HG03571 (cell line): Measurements from ENCODE around the gene VN1R4.
"Not testable (repeated sequence)": the region's sequence is repeated elsewhere in the genome, so short reads cannot be mapped to it uniquely, and the experiment has no call there.

ENCODE experiments used
- ATAC-seq: cut with Tn5 transposase; IDR thresholded peaks from one replicate; pipeline ENCODE4 v1.9.1; 2021; ENCODE audit not compliant: unreplicated experiment

The VN1R4 gene, protein sequence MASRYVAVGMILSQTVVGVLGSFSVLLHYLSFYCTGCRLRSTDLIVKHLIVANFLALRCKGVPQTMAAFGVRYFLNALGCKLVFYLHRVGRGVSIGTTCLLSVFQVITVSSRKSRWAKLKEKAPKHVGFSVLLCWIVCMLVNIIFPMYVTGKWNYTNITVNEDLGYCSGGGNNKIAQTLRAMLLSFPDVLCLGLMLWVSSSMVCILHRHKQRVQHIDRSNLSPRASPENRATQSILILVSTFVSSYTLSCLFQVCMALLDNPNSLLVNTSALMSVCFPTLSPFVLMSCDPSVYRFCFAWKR

DNA sequence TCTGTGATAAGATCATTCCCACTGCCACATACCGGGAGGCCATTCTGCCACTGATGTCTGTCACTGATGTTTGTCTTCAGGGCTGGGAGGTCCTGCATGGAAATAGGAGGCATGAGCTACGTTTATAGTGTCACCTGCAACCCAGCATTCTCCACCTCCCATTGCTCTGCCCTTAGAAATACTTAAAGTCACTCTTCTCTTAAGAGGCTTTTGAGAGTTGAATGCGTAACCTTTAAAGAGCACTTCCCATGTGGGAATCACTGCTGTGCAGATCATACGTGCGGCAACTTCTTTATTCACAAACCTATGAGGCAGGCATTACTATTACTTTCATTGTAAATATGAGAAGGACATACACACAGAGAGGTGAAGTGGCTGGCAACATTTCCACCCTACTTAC lies at the start of gene VN1R4:
Gene VN1R4, minus strand, starts transcription at position 101 of the 400 bp plus-strand sequence. Its CDS starts 58 bp downstream, at position 43.
- not testable (repeated sequence) for ATAC-seq

DNA sequence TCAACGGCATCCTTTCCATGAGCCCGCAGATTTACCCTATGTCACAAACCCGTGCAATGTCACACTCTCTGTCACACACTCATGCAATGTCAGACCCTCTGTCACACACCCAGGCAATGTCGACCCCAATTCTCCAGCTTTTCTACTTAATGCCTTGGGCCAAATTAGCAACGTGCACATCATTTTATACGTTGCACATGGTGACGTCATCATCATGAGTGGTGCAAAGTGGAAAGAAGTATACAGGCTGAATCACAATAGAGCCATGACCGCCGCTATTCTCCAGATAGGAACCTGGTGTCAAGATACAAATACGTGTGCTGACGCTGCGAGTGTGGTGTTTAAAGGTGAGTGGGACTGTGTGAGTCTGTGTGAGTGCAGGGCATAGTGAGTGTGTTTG lies 44.4 kb upstream of the VN1R4 start:
- ATAC-seq: no peak

DNA sequence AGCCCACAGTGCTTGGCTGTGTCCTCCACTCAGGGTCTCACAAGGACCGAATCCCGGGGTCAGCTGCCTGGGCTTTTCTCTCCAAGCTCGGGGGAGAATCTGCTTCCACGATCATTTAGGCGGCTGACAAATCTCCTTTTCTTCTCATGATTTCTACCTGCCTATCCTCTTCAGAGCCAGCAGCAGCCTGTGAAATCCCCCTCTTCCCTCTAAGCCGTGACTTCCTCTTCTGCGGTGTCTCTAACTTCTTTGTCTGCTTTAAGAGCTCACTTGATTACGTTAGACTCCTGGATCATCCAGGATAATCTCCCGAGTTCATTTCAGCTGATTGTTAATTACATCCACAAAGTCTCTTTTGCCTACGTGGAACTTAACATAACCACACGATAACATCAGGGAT lies 43.5 kb upstream of the VN1R4 start:
- no peak for ATAC-seq

DNA sequence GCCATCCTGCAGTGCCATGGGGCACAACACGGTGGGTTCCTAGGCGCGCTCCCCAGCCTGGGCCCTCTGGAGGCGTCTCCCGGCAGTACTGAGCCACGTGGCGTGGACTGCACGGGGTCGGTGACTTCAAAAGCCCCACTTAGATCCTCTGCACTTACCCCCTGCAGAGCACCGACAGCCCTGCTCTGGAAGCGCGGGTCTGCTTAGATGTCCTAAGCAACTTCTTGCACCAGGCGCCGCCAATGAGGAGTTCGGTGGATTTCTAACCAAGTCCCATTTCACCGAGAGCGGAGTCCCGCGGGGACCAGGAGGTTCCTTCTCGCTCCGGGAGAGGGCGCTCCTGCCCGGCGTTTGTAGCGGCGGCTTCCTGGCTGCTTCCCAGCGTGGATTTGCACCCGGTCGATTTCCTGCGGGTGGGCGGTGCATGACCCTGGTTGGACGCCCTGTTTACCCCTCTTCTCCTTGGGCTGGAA lies 40.9 kb upstream of the VN1R4 start:
- ATAC-seq: no peak

DNA sequence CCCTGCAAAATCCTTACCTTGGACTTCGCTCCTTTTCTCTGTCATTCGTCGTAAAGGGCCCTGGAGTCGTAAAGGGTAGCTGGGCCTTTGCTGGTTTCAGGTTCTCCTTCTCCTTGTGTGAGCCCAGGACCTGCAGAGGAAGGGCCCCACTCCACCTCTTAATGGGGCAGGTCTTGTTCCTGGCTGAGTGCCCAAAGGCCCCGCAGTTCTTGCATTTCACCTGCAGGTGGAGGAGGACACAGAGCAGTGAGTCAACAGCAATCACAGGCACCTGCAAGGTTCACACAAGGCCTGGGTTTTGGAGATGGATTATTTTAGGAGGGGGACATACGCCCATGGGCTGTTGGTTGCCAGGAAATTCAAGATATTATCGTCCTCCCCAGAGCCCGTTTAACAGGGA lies 33.8 kb upstream of the VN1R4 start:
- not testable (repeated sequence) for ATAC-seq

DNA sequence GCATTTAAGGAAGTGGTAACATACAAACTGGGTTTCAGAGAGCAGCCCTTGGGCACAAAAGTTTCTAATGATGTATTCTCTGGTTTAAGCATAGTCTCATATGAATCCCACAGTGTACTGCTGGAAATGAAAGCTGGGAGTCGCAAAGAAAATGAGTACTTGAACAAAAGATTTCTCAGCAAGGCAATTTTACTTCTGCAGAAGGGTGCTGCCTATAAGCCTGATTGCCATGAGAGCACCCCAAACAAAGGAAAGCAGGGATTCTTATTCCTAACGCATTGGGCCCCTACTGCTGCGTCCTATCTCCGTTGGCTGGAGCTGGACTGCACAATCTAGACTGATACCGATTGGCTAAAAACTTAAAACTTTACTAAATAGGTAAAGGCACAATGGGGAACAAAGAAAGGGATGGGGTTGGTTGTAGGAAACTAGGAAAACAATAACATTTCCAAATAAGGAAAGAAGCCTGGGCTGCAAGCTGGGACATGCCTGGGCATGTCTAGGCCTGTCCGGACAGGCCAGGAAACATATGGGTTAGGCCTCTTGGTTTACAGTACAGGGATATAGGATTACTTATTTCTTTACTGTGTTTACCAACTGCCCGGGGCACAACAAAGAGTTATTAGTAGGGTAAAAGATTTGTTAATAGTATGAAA lies 27.4 kb upstream of the VN1R4 start:
- ATAC-seq: no peak

DNA sequence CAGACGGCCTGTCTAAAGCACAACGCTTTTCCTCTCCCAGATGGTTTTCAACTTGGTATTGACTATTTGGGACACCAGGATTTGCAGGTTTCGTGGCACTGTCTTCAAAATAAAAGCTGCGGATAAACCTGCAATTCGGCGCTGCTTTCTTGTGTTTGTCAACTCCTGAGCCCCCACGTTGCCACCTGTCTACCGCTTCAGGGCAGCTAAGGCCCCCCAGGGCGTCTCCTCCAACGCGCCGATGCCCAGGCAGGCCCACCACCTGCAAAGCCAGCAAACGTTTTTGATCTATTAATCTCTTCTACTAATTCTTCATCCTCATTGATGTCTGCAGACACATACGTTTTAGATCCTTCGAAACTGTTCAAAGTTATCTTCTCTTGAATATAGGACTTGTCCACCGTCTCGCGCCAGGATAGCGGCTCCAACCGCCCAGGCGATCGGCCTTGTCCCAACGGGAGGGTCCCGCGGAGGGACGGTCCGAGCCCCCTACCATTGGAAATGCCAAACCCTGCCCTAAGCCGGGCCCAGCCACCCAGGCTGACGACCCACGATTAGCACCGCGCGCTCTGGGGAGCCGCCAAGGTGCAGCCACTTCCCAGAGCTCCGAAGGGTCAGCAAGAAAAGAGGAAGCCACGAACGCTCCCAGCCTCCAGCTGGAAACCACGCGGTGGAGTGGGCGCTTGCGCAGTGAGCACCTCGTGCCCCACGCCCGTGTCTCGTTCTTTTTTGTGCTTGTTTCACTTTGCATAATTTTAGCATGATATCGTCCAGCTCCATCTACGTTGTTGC lies 23.4 kb upstream of the VN1R4 start:
- no peak for ATAC-seq

DNA sequence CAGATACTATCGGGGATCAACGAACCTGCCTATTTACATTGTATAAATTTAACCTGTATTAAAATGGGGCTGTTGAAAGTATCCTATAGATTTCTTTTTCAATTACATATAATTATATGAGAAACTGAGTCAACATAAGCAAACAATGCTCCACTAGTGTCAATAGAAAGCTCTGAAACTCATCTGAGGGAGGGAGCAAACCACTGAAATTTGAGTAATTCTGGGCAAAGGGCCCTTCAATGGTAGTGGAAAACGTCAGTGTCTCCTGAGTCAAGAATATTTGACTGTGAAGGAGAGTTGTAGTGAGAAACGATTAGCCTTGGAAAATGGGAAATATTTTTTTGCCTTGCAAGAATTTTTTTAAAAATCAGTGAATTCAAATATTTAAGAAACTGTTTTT lies 17.6 kb upstream of the VN1R4 start:
- no peak for ATAC-seq

DNA sequence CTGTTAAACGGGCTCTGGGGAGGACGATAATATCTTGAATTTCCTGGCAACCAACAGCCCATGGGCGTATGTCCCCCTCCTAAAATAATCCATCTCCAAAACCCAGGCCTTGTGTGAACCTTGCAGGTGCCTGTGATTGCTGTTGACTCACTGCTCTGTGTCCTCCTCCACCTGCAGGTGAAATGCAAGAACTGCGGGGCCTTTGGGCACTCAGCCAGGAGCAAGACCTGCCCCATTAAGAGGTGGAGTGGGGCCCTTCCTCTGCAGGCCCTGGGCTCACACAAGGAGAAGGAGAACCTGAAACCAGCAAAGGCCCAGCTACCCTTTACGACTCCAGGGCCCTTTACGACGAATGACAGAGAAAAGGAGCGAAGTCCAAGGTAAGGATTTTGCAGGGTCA lies 14.4 kb upstream of the VN1R4 start:
- ATAC-seq: not testable (repeated sequence)

DNA sequence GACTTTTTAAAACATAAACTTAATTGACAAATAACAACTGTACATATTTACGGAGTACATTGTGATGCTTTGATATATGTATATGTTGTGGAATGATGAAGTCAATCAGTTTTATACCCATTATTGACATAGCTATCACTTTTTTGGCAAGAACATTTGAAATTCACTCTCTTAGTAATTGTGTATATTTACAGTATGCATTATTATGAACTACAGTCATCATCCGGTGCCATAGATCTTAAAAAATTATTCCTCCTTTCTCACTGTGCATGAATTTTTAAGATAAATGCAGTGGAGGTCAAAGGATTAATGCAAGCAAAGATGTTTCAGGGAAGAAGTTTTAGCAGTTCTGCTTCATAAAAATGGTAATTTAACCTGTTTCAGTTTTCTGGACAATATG lies 8.0 kb upstream of the VN1R4 start:
- no peak for ATAC-seq

DNA sequence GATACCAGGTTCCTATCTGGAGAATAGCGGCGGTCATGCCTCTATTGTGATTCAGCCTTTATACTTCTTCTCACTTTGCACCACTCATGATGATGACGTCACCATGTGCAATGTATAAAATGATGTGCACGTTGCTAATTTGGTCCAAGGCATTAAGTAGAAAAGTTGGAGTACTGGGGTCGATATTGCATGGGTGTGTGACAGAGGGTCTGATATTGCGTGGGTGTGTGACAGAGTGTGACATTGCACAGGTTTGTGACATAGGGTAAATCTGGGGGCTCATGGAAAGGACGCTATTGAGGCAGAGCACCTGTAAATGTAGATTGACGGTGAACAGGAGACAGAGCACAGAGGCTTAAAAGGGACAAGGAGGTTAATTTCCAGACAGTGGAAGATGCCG lies 4.5 kb upstream of the VN1R4 start:
- no peak for ATAC-seq

DNA sequence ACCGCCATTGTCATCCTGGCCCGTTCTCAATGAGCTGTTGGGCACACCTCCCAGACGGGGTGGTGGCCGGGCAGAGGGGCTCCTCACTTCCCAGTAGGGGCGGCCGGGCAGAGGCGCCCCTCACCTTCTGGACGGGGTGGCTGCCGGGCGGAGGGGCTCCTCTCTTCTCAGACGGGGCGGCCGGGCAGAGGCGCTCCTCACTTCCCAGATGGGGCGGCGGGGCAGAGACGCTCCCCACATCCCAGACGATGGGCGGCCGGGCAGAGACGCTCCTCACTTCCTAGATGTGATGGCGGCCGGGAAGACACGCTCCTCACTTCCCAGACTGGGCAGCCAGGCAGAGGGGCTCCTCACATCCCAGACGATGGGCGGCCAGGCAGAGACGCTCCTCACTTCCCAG lies 2.3 kb upstream of the VN1R4 start:
- not testable (repeated sequence) for ATAC-seq

DNA sequence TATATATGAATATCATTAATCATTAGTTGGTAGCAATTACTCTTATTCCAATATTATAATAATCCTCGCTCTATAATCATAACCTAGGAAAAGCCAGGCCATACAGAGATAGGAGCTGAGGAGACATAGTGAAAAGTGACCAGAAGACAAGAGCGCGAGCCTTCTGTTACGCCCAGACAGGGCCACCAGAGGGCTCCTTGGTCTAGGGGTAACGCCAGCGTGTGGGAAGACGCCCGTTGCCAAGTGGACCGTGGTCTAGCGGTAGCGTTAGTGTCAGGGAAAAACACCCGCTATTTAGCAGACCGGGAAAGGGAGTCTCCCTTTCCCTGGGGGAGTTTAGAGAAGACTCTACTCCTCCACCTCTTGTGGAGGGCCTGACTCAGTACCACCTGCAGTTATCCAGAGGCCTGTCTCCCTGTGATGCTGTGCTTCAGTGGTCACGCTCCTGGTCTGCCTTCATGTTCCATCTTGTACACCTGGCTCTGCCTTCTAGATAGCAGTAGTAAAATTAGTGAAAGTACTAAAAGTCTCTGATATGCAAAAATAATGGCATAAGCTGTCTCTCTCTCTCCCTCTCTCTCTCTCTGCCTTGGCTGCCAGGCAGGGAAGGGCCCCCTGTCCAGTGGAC lies 9.7 kb downstream of the VN1R4 start, which contains the start of gene VN1R2:
Gene VN1R2, plus strand, starts transcription at position 578 of the 628 bp plus-strand sequence. CDS start 84 bp downstream, outside the sequence.
- ATAC-seq: not testable (repeated sequence)

DNA sequence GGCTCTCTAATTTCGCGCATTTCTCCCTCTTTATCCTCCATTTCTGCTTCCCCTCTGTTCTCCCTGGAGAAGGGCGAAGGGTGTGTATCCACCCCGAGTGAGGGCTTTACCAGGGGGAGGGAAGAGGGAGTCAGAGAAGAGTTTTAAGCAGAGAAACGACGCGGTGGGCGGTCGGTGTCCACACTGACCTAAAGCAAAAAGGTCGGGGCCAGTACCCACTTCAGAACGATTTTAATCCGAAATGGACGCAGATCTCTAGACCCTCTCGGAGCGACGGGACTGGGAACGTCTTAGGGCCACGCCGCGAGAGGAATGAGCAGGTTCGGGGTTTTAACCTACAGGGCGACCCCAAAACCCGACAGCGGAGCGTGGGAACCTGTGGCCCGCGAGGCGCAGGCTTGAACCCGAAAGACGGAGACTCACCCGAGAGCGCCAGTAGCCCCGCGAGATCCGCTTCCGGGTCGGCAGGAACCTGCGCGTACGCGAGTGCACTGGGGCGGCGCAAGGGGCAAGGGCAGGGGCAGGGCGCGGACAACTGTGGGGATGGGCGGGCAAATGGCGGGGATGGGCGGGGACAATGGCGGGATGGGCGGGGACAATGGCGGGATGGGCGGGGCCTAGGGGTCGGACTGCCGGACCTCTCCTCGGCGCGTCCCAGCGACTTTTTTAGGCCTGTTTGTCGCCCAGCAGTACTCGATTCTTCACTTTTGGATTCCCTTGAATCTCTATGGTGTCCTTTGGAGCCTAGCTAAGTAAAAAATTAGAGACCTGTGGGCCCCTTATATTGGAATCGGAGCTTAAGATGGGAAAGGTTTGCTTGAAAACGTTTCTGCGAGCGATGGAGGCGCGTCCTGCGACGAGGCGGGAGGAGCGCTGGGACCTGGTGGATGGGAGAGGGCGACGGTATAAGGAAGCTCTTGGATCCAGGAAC lies 12.8 kb downstream of the VN1R4 start, which contains the start of gene ZNF677:
Gene ZNF677, minus strand, starts transcription at position 463 of the 931 bp plus-strand sequence. CDS start 3,323 bp downstream, outside the sequence.
- no peak for ATAC-seq

DNA sequence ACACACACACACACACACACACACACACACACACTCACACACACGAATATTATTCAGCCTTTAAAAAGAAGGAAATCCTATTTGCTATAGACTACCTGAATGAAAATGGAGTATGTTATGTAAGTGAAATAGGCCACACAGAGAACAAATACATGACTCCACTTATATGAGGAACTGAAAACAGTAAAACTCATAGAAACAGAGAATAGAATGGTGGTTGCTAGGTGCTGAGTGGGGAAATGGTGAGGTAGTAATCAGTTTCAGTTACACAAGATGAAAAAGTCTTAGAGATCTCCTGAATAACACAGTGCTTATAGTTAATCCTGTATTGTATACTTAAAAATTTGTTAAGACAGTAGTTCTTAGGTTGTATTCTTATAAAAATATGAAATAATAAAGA lies 21.0 kb downstream of the VN1R4 start:
- ATAC-seq: no peak

DNA sequence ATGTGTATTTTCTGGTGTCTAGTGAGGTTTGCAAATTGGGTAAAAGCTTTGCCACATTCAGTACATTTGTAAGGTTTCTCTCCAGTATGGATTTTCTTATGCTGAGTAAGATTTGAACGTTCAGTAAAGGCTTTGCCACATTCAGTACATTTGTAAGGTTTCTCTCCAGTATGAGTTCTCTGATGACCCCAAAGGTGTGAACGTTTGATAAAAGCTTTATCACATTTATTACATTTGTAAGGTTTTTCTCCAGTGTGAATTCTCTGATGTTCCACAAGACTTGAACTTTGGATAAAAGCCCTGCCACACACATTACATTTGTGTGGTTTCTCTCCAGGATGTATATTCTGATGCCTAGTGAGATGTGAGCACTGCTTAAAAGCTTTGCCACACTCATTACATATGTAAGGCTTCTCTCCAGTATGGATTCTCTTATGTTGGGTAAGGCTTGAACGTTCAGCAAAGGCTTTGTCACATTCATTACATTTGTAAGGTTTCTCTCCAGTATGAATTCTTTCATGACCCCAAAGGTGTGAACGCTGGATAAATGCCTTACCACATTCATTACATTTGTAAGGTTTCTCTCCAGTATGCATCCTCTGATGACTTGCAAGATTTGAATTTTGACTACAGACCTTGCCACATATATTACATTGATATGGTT lies 30.3 kb downstream of the VN1R4 start:
- no peak for ATAC-seq

DNA sequence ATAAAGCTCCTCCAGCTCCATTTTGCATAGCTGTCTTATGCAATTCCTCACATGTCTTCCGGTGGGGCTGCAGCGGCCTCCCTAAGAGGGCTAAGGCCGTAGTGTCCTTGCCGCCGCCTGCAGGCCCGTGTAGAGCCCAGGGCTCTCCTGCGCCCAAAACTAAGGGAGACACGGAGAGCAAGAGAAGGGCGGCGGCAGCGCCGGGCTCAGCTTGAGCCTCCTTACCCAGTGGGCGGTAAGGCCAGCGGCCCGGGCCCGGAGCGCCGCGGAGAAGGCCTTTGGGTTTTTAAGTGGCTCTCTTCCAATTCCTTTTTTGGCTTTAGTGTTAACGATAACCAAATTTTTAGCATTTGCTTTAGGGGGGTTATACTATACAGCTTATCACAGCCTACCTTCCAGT lies 42.9 kb downstream of the VN1R4 start:
- ATAC-seq: no peak

DNA sequence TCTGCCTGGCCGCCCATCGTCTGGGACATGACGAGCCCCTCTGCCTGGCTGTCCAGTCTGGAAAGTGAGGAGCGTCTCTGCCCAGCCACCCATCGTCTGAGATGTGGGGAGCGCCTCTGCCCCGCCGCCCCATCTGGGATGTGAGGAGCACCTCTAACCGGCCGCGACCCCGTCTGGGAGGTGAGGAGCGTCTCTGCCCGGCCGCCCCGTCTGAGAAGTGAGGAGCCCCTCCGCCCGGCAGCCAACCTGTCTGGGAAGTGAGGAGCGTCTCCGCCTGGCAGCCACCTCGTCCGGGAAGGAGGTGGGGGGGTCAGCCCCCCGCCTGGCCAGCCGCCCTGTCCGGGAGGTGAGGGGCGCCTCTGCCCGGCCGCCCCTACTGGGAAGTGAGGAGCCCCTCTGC lies 44.8 kb downstream of the VN1R4 start:
- ATAC-seq: not testable (repeated sequence)
